Panc1 (cell line): ENCODE data around the gene HOPX. TPM values are rescaled to one million over a fixed set of nuclear protein-coding genes. Genes with fewer than 3 reads are reported as not detected.

Experiments used
- ATAC-seq: fragments of 200-7000 bp; cut with Tn5 transposase; 2 replicates; pipeline ENCODE4 v1.9.1; 2020; ENCODE audit warnings: mild to moderate bottlenecking, moderate library complexity
- BruUV-seq: library from RNA; stranded (reverse); fragments of 400-500 nt; replicated peaks from 2 replicates; lab custom pipeline; 2021; lab: Mats Ljungman, UMichigan
- CTCF ChIA-PET: fragments of 300-600 bp; sonication (Branson Sonifier 250); formaldehyde crosslinking; loops from one replicate; lab custom pipeline; 2022; ENCODE audit warnings: antibody characterized with exemption; lab: Charles Lee
- POLR2A ChIA-PET: fragments of 300-600 bp; sonication (Branson Sonifier 250); formaldehyde crosslinking; loops from one replicate; lab custom pipeline; 2022; ENCODE audit warnings: antibody characterized with exemption; lab: Charles Lee
- DNase-seq: peaks from one replicate; pipeline ENCODE4 v3.0.0-alpha.2; 2010; ENCODE audit warnings: low read depth, low spot score
- H3K27ac ChIP-seq: 2 replicates; pipeline ENCODE4 v1.5.1; 2011; ENCODE audit warnings: mild to moderate bottlenecking, low read length, inconsistent platforms
- H3K27me3 ChIP-seq: fragments of 200-500 bp; sonication (Bioruptor generic); 2 replicates; pipeline ENCODE4 v1.6.0; 2014; ENCODE audit warnings: low read length, inconsistent platforms; ENCODE audit not compliant: control insufficient read depth, insufficient read depth
- H3K36me3 ChIP-seq: fragments of 200-500 bp; sonication (Bioruptor generic); 2 replicates; pipeline ENCODE4 v1.5.1; 2014; ENCODE audit warnings: inconsistent platforms, mild to moderate bottlenecking, low read length, moderate library complexity; ENCODE audit not compliant: control insufficient read depth, insufficient read depth
- H3K4me1 ChIP-seq: 2 replicates; pipeline ENCODE4 v1.5.1; 2011; ENCODE audit warnings: inconsistent platforms, mild to moderate bottlenecking, low read length, moderate library complexity; ENCODE audit not compliant: control insufficient read depth, insufficient read depth
- H3K4me3 ChIP-seq, 2 experiments: 2 replicates each; pipeline ENCODE4 v1.5.1; 2011 to 2012; ENCODE audit warnings: low read depth in 2 of 2, low read length in 2 of 2, mild to moderate bottlenecking in 2 of 2, inconsistent platforms in 1 of 2, moderate library complexity in 1 of 2
- H3K9me3 ChIP-seq: fragments of 200-500 bp; sonication (Bioruptor generic); 2 replicates; pipeline ENCODE4 v1.5.1; 2014; ENCODE audit warnings: low read depth, mild to moderate bottlenecking, inconsistent platforms, low read length, moderate library complexity; ENCODE audit not compliant: control insufficient read depth, insufficient read depth
- CTCF ChIP-seq: fragments of 450-650 bp; IDR thresholded peaks from 2 replicates; pipeline ENCODE4 v1.5.1; 2017; ENCODE audit warnings: mild to moderate bottlenecking
- POLR2AphosphoS5 ChIP-seq: IDR thresholded peaks from 2 replicates; pipeline ENCODE4 v1.6.1; 2012; ENCODE audit warnings: mild to moderate bottlenecking, low read depth, low read length, moderate library complexity
- REST ChIP-seq, 2 experiments: IDR thresholded peaks; 2 replicates each; pipeline ENCODE4 v1.6.1; 2011 to 2012; ENCODE audit warnings: low read depth in 2 of 2, control low read depth in 1 of 2, low read length in 1 of 2, mild to moderate bottlenecking in 1 of 2, moderate library complexity in 1 of 2; ENCODE audit not compliant: insufficient read depth in 1 of 2
- SIN3A ChIP-seq: IDR thresholded peaks from 2 replicates; pipeline ENCODE4 v1.6.1; 2012; ENCODE audit warnings: low read depth, mild to moderate bottlenecking, low read length, moderate library complexity, borderline replicate concordance; ENCODE audit not compliant: insufficient read depth
- TCF7L2 ChIP-seq: IDR thresholded peaks from 2 replicates; pipeline ENCODE4 v1.6.1; 2011; ENCODE audit warnings: mild to moderate bottlenecking, low read depth, low read length, inconsistent platforms
- in situ Hi-C: cut with HindIII; loops from 2 replicates; pipeline ENCODE4 v1.10.0; 2016; ENCODE audit warnings: low sequenced_read_pairs, low pct_unique_long_range_greater_than_20kb
- intact Hi-C: fragments of 100-400 bp; cut with micrococcal nuclease; formaldehyde crosslinking; loops from one replicate; pipeline ENCODE4 v1.10.0; 2022; ENCODE audit not compliant: unreplicated experiment
- total RNA-seq: library from RNA; stranded (reverse); gene quantifications from one replicate; pipeline ENCODE4 v1.2.1, GENCODE V29; 2021; ENCODE audit not compliant: unreplicated experiment

Gene HOPX
- total RNA-seq, 1 experiment from 2014 or later: not detected

GRCh38 chr4:56622176-56622575, 58.9 kb downstream of the HOPX start:
- Histone ChIP-seq H3K27me3 (no peaks in the 10 kb centered on the region), H3K4me3 (no peak overlapping the region), H3K9me3 (no peaks in the 10 kb centered on the region), H3K27ac (no peak overlapping the region), H3K4me1 (no peaks in the 10 kb centered on the region), H3K36me3 (no peaks in the 10 kb centered on the region)
- in situ Hi-C loops (no loop called here), intact Hi-C loops (no loop called here)
- TF ChIP-seq TCF7L2: no peak
- no peak for TF ChIP-seq POLR2AphosphoS5
- TF ChIP-seq SIN3A: no peak
- TF ChIP-seq REST (IDR thresholded peaks at IDR 0.05; ENCODE audit: insufficient read depth in 1 of 2, low read depth in 2 of 2, low read length in 1 of 2): no peak
- no peak for TF ChIP-seq CTCF
- ATAC-seq (no peak), DNase-seq (no peak)
- ChIA-PET CTCF (no interaction called here), POLR2A (no interaction called here)
- BruUV-seq: no TSS peak

- TF ChIP-seq TCF7L2: no peak
- no peak for TF ChIP-seq POLR2AphosphoS5
- TF ChIP-seq SIN3A: no peak
- TF ChIP-seq REST (IDR thresholded peaks at IDR 0.05; ENCODE audit: insufficient read depth in 1 of 2, low read depth in 2 of 2, low read length in 1 of 2): no peak
- no peak for TF ChIP-seq CTCF
These were observed 61.3 kb downstream of the HOPX start for GRCh38 chr4:56619816-56620215.

More at GRCh38 chr4:56619816-56620215, 61.3 kb downstream of the HOPX start:
- in situ Hi-C loops (no loop called here), intact Hi-C loops (no loop called here)
- no peaks in the 10 kb centered on the region for H3K9me3 ChIP-seq
- no peaks in the 10 kb centered on the region for H3K27me3 ChIP-seq
- no peak overlapping the region for H3K4me3 ChIP-seq
- H3K4me1 ChIP-seq: no peaks in the 10 kb centered on the region
- ATAC-seq (no peak), DNase-seq (no peak)
- no peaks in the 10 kb centered on the region for H3K36me3 ChIP-seq
- H3K27ac ChIP-seq: no peak overlapping the region
- ChIA-PET CTCF (no interaction called here), POLR2A (interaction anchor here (0.6 kb wide), 1 partner anchor 135 kb away, joined by 3 read pairs; no protein-coding TSS in a partner anchor)
- no TSS peak for BruUV-seq
